GM18499 (cell line): Measurements from ENCODE around the gene TIAM2.
"Not testable (repeated sequence)": the region's sequence is repeated elsewhere in the genome, so short reads cannot be mapped to it uniquely, and the experiment has no call there.

Experiments used
- ATAC-seq: cut with Tn5 transposase; IDR thresholded peaks from one replicate; pipeline ENCODE4 v1.9.1; 2021; ENCODE audit warnings: moderate number of reproducible peaks; ENCODE audit not compliant: insufficient read depth, unreplicated experiment

The TIAM2 gene

DNA sequence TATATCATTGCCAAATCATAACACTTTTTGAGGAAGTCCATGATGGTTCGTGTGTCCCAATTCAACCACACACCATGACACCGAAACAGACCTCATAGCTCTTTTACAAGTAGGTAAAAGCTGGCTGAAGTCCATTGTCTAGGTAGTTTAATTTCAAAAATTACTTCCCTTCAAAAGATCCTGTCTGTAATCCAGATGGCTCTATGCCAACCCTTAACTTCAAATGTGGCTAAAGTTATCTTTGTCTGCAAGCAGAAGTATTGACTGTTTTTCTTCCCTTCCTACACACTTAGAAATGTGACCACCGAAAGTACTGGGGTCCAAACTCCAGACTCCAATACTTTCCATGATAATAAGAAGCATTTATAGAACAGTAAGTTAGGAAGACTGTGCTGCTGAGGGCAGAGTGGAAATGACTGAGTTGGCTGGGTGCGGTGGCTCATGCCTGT, 8.3 kb upstream of the TIAM2 start:
- no peak for ATAC-seq

DNA sequence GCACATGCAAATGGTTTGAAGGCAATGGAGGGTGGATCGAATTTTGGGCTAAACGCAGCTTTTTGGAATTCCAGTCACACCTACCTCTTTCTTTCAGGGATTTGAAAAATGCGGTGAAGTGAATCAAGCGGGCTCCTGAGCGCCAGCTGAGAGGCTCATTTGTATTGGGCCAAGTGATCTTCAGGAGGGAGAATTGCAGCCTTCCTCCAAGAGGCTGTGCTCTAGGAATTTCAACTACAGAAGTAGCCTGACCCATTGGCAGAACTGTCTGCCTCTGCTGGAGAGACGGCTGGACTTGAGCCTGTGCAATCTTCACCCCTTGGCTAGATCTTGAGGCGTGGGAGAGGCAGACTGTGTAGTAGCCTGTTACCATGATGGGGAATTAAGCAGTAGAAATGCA, 5.7 kb upstream of the TIAM2 start:
- ATAC-seq, result no peak

DNA sequence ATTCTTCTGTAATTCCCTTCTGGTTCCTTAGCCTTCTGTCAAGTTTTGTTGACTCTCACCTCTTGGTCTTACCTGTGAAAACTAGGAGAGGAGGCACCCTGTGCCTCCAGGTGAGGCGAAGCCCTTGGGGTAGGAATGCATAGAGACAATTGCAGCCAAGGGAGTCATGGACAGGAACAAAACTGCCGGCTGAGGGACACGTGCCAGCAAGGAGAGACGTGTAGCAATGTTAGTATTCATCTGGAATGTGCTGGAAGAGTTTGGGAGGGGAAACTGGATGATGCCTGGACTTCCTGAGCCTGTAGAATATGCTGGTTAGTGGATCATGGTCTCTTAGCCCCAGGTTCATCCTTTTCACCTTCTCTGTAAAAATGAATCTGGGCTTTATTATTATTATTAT, 3.9 kb upstream of the TIAM2 start:
- ATAC-seq, result no peak

DNA sequence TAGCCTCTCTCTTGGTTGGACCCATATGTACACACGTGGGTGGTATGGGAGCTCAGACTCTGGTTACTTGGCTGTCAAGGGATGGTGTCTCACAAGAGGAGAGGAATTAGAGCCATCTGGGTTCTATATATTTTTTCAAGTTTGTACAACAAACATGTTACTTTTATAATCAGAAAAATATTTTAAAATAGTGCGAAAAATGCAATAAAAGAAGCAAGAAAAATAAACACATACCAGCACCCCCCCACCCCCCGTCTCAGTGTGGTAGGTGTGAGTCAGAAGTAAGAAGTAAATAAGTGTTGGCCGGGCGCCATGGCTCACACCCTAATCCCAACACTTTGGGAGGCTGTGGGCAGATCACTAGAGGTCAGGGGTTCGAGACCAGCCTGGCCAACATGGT, 2.1 kb upstream of the TIAM2 start:
- no peak for ATAC-seq

DNA sequence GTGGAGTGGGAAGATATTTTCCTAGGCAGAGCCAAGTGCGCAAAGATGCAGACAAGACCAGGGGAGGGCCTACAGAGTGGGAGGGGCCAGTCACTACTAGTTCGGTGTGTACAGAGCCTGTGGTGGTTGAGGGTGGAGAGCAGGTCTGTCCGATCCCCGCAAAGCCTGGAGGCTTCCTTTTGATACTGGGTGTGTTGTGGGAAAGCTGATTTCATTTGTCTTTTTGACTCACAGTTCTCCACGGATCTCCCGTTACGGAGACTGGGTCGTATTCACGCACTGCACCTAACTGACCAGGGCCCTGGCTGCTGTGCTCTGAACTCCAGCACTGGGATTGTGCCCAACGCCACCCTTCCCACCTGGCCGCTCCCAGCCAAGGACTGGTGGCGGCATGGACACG, 1.4 kb upstream of the TIAM2 start:
- no peak for ATAC-seq

DNA sequence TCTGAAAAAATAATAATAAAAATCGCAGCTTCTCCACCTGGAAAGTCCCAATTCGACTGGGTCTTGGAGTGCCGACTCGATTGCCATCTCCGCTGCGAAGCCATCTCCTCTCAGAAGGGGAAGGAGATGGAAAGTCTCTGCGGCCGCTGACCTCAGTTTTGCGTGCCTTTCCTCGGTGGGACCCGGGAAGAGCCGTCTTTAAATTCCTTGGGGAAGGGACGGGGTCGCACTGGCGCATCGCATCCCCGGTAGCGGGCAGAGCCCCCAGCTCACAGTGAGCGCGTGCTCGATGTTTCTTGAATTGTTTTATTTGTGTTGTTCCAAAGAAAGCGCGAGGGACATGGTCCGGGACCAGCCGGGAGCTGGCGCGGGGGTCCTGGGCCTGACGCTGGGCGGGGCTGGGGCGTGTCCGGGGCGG, 270 bp upstream of the TIAM2 start:
- ATAC-seq, result no peak

DNA sequence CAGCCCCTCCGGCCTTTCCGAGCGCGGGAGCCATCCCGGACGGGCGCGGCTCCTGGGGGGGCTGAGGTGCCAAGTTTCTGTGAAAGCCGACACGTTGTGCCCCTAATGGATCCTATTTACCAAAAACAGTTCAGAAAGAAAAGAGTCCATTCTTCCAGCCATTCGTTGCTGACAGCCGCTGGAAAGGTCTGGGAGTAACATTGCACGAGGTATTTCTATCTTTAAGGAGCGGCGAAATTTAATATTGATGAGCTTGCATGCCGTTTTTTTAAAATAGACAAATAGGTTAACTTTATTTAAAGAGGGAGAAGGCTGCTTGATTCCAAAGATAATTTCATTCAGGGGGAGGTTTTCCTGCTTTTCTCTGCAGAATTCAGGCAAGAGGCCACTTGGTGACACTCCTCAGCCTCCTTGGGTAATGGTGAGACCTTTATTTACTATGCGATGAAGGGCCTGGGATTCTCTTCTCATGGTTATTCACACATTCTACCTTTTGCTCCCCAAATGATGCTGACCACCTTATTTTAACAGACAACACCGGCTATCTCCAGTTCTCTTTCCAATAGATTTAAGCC, 988 bp downstream of the TIAM2 start:
- no peak for ATAC-seq

DNA sequence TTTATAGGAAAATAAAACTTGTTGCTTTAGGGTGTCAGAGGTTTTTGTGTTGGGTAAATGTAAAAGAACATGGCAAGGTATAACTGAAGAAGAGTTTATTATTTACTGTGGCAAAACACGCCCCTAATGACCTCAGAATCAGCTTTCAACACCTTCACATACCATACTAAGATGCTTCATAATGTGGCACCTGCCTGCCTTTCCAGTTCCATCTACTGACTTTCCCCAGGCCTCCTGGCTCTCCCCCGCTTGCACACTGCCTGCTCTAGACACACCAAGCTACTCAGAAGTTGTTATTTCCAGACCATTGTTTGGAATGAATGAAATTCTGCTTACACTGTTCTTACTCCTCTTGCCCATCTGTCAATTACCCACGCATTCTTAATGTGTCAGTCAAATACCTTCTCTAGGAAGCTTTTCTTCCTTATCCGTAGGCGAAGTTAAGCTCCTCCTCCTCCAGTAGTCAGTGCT, 1.8 kb downstream of the TIAM2 start:
- no peak for ATAC-seq

DNA sequence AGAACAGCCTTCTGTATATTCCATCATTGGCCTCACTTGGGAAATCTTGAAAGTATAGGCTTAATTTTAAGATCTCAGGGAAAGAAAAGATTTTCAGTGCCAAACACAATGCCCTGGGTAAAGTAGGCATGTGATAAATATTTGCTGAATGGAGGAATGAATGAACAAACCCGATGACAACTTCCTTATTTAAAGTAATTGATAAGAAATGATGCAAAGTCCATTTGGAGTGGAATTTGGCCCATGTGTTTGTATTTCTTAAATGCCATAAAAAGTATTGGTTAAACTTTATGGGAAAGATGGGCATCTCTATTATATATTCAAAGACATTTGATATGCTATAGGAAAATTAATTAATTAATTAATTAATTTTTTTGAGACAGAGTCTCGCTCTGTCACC, 3.7 kb downstream of the TIAM2 start:
- no peak for ATAC-seq

DNA sequence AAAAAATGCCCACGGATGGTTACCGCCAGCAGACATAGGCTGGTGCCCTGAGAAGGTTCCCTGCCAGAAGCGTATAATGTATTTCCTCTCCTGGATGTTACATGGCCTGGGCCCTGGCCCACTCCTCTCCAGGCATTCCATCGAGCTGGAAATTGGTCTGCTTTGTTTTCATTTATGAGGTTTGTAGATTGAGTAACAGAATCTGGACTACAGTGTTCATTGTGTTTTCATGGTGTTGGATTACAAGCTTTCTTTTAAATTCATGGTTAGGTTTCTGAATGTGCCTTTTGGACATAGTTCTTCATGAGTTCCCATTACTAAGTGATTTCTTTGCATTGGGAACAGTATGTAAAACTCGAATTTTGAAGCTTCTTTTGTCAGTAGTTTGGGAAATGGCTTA, 6.4 kb downstream of the TIAM2 start:
- no peak for ATAC-seq

DNA sequence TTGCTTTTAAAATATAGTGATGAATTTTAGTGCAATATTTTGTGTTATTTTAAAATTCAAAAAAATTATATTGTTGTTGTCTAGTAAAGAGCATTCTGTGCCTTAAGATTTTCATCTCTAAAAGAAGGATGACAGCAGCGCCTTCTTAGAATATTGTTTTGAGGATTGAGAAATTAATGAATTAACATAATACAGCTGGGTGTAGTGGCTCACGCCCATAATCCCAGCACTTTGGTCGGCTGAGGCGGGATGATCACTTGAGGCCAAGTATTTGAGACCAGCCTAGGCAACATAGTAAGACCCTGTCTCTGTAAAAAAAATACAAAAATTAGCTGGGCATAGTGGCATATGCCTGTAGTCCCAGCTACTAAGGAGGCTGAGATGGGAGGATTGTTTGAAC, 6.8 kb downstream of the TIAM2 start:
- no peak for ATAC-seq

DNA sequence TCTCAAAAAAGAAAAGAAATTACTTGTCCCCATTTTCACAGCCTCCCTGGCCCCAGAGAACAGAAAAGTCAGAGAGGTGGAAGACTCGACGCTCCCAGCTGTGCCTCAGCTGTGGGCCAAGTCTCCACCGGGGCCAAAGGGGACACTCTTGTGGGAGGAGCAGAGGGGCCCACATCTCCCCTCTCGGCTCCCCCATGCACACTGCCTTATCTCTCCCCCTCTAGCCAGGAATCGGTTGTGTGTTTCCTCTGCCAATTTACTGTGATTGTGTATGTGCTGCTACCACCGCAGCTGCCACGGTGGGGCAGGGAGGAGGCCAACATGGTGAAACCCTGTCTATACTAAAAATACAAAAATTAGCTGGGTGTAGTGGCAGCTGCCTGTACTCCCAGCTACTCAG, 8.4 kb downstream of the TIAM2 start:
- no peak for ATAC-seq

DNA sequence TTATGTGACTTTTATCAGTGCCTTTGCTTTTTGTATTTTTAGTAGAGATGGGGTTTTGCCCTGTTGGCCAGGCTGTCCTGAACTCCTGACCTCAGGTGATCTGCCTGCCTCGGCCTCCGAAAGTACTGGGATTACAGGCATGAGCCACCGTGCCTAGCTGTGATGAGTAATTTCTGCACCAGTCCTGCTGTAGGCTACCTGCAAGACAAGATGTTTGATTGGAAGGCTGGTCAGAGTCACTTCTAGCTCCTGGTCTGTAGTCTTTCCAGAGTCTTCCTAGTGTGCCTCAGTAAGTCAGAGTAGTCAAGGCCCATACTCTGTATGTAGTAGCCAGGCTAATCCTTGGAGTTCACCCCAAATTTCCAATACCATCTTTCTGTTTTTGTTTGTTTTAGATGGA, 8.9 kb downstream of the TIAM2 start:
- ATAC-seq, result no peak

DNA sequence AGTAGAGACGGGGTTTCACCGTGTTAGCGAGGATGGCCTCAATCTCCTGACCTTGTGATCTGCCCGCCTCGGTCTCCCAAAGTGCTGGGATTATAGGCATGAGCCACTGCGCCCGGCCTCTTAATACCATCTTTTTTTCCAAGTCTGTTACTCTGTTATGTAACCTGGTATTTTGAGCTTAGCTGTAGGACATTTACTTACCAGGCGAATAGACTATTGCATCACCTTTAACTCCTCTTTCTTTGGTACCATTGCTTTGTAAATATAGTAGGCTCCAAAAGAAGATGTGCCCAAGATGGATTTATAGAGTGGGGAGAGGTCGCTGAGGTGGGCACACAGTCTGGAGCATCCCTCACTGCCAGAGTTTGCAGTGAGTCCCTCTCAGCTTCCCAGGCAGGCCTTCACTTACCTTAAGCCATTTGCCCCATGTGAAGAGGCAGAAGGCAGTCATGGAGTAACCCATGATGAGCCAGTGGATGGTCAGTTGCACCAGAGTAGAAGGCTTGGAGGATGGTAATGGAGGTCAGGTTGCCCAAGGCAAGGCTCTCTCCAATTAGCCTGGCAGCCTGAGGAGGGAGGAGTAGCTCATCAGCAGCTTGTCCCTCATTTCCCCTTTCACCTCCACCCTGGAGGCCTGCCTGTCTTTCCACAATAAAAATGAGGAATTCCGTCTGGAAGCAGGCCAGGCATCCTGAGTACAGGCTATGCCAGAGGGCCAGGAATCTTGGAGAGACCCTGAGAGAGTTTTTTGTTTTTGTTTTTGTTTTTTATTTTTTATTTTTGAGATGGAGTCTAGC, 9.7 kb downstream of the TIAM2 start:
- ATAC-seq, result no peak

DNA sequence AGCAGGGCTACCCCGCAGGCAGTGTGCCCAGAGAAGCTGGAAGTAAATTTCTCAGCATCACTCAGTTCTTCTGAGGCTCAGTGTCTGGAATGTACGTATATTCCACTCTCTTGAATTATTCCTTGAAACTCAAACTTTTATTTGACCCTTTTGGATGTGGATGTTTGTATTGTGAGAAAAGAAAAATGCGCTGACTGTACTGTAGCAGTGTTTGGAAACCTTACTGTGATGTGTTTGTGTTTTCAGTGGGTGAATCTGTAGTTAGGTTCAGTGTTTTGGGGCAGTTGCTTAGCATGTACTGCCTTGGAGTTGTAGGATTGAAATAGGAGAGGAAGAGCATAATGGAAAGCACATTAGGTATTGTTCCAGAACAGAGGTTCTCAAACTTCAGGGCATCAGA, 13.5 kb downstream of the TIAM2 start:
- ATAC-seq, result no peak

DNA sequence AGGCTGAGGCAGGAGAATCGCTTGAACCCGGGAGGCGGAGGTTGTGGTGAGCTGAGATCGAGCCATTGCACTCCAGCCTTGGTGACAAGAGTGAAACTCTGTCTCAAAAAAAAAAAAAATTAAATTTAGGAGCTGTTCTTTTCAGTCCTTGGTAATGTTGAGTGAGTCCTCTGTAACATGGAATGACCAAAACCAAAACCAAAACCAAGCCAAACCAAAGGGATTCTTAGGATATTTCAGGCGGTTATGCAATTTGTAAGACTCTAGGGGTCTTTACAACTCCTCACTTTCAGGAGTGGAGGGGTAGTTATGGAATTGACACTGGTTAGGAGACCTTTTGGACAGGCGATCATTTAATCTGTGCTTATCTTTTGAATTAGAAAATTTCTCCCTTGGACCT, 15.8 kb downstream of the TIAM2 start:
- ATAC-seq, result no peak

DNA sequence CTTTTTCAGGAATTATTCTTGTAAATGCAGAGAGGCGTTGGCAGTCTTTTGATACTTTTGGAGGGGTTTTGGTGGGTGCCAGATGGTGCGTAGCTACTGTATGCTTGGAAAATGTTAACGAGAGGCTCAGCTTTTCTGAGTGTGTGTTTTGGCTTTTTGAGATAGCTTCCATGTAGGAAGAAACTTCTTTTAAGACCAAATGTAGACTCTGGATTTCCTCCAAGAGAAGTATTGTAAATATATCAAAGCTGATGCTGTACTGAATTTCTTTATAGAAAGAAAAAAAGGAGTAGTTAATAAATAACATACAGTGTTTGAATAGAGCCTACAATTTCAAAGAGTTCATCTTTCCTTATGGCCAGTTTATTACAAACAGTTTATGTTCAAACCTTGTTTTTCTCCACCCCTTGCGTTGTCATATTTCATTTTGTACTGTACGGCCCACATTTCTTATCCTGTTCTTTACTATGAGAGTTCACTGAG, 16.7 kb downstream of the TIAM2 start:
- no peak for ATAC-seq

DNA sequence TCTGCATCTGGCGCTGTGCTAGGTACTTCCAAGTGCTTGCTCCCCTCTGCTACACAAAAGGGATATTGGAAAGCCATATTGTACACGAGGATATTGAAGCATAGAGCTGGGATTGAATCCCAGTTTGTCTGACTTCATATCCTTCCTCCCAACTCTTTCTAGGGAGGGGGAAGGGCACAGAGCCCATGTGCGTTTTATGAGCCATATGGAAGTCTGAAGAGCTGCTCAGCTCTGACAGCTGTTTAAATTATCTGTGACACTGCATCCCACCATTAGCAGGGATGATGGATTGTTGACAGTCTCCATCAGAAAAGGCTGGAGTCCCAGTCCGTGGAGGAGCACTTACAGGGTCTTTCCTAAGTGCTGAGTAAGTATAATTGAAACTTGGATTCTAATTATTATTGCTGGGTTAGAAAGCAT, 18.4 kb downstream of the TIAM2 start:
- no peak for ATAC-seq

DNA sequence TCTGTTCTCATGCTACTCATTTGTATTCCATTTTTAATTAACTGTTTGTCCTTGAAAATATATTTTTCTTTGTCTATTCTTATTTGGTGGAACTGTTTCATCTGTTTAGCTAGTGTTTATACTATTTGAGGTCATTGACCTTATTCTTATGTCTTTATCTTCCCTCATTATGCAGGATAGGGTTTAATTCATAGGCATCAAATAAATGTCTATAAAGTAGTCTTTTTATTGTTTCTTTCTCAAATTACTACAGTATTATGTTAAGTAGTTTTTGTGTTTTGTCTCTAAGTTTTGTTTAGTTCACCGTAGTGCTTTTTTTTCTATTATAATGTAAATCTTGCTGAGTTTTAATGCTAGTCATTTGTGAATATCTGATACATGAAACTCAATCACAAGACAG, 19.0 kb downstream of the TIAM2 start:
- no peak for ATAC-seq

DNA sequence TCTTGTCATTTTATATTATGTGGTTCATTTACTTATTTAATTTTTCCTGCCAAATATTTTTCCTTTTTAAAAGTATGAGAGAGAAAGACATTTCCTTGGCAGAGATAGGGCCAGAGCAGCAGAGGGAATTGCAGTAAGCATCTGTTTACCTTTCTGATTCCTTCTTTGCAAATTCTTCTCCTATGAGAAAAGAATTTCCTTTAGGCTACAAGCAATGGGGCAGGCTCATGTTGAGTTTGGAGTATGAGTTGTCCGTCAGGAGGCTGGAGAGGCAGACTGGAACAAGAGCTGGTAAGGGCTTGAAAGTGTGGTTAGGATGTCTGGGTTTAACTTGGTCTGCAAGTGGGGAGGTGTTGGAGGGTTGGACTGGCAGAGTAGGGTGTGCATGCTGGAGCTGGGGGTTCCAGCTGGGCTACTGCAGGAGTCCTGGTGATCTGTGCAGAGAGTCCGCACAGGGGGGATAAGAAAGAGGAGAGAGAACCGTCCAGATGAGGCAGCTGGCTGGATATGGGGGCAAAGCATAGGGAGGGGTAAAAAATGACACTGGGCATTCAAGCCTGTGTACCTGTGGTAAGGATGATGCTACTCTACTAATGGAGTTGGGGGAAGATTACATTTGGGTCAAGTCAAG, 19.7 kb downstream of the TIAM2 start:
- ATAC-seq, result no peak

DNA sequence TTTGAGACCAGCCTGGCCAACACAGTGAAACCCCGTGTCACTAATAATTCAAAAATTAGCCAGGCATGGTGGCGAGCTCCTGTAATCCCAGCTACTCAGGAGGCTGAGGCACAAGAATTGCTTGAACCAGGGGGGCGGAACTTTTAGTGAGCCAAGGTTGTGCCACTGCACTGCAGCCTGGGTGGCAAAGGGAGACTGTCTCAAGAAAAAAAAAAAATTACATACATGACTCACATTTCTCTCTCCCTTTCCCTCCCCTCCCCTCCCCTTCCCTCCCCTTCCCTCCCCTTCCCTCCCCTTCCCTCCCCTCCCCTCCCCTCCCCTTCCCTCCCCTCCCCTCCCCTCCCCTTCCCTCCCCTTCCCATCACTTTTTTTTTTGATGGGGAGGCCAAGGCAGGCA, 23.3 kb downstream of the TIAM2 start:
- not testable (repeated sequence) for ATAC-seq
